K562 (cell line): ENCODE measurements around the gene CLIP4. TPM values are rescaled to one million over a fixed set of nuclear protein-coding genes. Genes with fewer than 3 reads are reported as not detected.

Experiments
- ATAC-seq: fragments of 200-7000 bp; cut with Tn5 transposase; 3 replicates; pipeline ENCODE4 v1.9.1; 2020; ENCODE audit warnings: moderate library complexity
- BruUV-seq: library from RNA; stranded (reverse); fragments of 400-500 nt; replicated peaks from 2 replicates; lab custom pipeline; 2021; lab: Mats Ljungman, UMichigan
- CTCF ChIA-PET: fragments of 300-600 bp; formaldehyde crosslinking; extraction: SDS; loops from one replicate; lab custom pipeline; 2021; ENCODE audit warnings: low intra/inter-chr PET ratio; lab: Yijun Ruan, JAX
- POLR2A ChIA-PET: fragments of 300-600, 350-650 bp; sonication (Branson Sonifier 250); formaldehyde crosslinking; extraction: SDS; loops from one replicate; lab custom pipeline; 2021; ENCODE audit warnings: antibody characterized with exemption, inconsistent platforms; lab: Yijun Ruan, JAX
- DNase-seq, 4 experiments: peaks; one replicate each; pipeline versions ENCODE4 v3.0.0 to v3.0.0-alpha.2; 2011 to 2018; ENCODE audit warnings: low spot score in 3 of 4, mixed read lengths in 3 of 4; ENCODE audit errors: extremely low read depth in 1 of 4
- FAIRE-seq: peaks from 2 replicates; lab custom pipeline; 2011; peaks lifted over from hg19 to GRCh38; lab: Jason Lieb, UNC
- H2AFZ ChIP-seq: 2 replicates; pipeline ENCODE4 v1.6.0; 2011; ENCODE audit warnings: low read depth, low read length, control low read depth, inconsistent platforms
- H3K27ac ChIP-seq: fragments of 200-600 bp; 3 replicates; pipeline ENCODE4 v1.8.0; 2011; ENCODE audit warnings: low read depth, mild to moderate bottlenecking, control low read depth, inconsistent platforms, low read length, moderate library complexity, mixed read lengths; ENCODE audit errors: extremely low read depth
- H3K27me3 ChIP-seq, 2 experiments: fragments of 300-600 bp in 1 of 2; 2 replicates in 1 of 2; 3 replicates in 1 of 2; pipeline versions ENCODE4 v1.6.0 to v1.8.0; 2011; ENCODE audit warnings: inconsistent platforms in 2 of 2, low read length in 2 of 2, mild to moderate bottlenecking in 1 of 2, mixed read lengths in 1 of 2, moderate library complexity in 1 of 2; ENCODE audit not compliant: control insufficient read depth in 2 of 2, insufficient read depth in 2 of 2
- H3K36me3 ChIP-seq: fragments of 300-600 bp; 3 replicates; pipeline ENCODE4 v1.8.0; 2011; ENCODE audit warnings: mild to moderate bottlenecking, low read length, inconsistent platforms; ENCODE audit not compliant: control insufficient read depth, insufficient read depth
- H3K4me1 ChIP-seq, 2 experiments: fragments of 200-600 bp in 1 of 2; replicated peaks in 1 of 2; 2 replicates in 1 of 2; 3 replicates in 1 of 2; pipeline versions ENCODE4 v1.5.1 to v1.8.0; 2011; ENCODE audit warnings: inconsistent platforms in 2 of 2, low read length in 2 of 2, mild to moderate bottlenecking in 1 of 2, mixed read lengths in 1 of 2, moderate library complexity in 1 of 2; ENCODE audit not compliant: control insufficient read depth in 2 of 2, insufficient read depth in 2 of 2
- H3K4me2 ChIP-seq: 2 replicates; pipeline ENCODE4 v1.6.1; 2011; ENCODE audit warnings: low read length, control low read depth, inconsistent platforms, mixed read lengths; ENCODE audit not compliant: insufficient read depth
- H3K4me3 ChIP-seq: fragments of 200-600 bp; sonication (generic), shearing (Covaris generic); 2 replicates; pipeline ENCODE4 v1.5.1; 2016; ENCODE audit warnings: control low read depth, inconsistent platforms
- H3K79me2 ChIP-seq: fragments of 200-600 bp; 3 replicates; pipeline ENCODE4 v1.8.0; 2011; ENCODE audit warnings: low read length, inconsistent platforms; ENCODE audit not compliant: control insufficient read depth, insufficient read depth
- H3K9ac ChIP-seq, 2 experiments: 2 replicates each; pipeline versions ENCODE4 v1.6.0 to v1.6.1; 2011; ENCODE audit warnings: low read depth in 2 of 2, low read length in 2 of 2, control low read depth in 1 of 2, inconsistent platforms in 1 of 2, mild to moderate bottlenecking in 1 of 2, mixed read lengths in 1 of 2; ENCODE audit not compliant: insufficient read depth in 1 of 2
- H3K9me1 ChIP-seq: one replicate; pipeline ENCODE4 v1.6.0; 2011; ENCODE audit warnings: inconsistent platforms, mild to moderate bottlenecking, low read length, moderate library complexity; ENCODE audit not compliant: control insufficient read depth, insufficient read depth
- H3K9me3 ChIP-seq: replicated peaks from 2 replicates; pipeline ENCODE4 v1.5.1; 2011; ENCODE audit warnings: low read depth, low read length, inconsistent platforms; ENCODE audit not compliant: control insufficient read depth, insufficient read depth
- H4K20me1 ChIP-seq: replicated peaks from 2 replicates; pipeline ENCODE4 v1.6.1; 2011; ENCODE audit warnings: low read length, inconsistent platforms, mixed read lengths; ENCODE audit not compliant: control insufficient read depth, insufficient read depth
- CREB1 ChIP-seq, 2 experiments: sonication (generic) in 1 of 2; formaldehyde crosslinking in 1 of 2; IDR thresholded peaks; 2 replicates each; pipeline versions ENCODE4 v1.6.1 to v1.8.0; 2012 to 2022; ENCODE audit warnings: inconsistent platforms in 1 of 2, mild to moderate bottlenecking in 1 of 2, missing genetic modification reagents in 1 of 2, moderate library complexity in 1 of 2
- MCM7 ChIP-seq, 2 experiments: fragments of 450-650 bp; IDR thresholded peaks; 2 replicates each; pipeline ENCODE4 v1.6.1; 2016 to 2018
- PHB2 ChIP-seq: fragments of 450-650 bp; IDR thresholded peaks from 2 replicates; pipeline ENCODE4 v1.6.1; 2017; ENCODE audit warnings: low read depth
- TAF9B ChIP-seq: fragments of 450-650 bp; IDR thresholded peaks from 2 replicates; pipeline ENCODE4 v1.6.1; 2018; ENCODE audit warnings: mild to moderate bottlenecking; ENCODE audit not compliant: partially characterized antibody
- TCFL5 ChIP-seq: fragments of 250-450 bp; sonication (Bioruptor Pico); conservative IDR thresholded peaks from 2 replicates; pipeline ENCODE4 v1.6.1; 2021; ENCODE audit warnings: mild to moderate bottlenecking, moderate library complexity, matching md5 sums
- ZNF764 ChIP-seq: fragments of 250-450 bp; sonication (Bioruptor Pico); IDR thresholded peaks from 2 replicates; pipeline ENCODE4 v1.4.0; 2020; ENCODE audit warnings: low read depth, mild to moderate bottlenecking, moderate library complexity
- WGBS: fragments of 100-300 bp; shearing (Covaris generic); methylation state at CpG from one replicate; pipeline ENCODE4 v1.1.6; 2016; ENCODE audit warnings: low coverage, mixed read lengths; ENCODE audit not compliant: insufficient coverage; ENCODE audit errors: missing lambda C conversion rate; 5-methylcytosine and 5-hydroxymethylcytosine counted together
- in situ Hi-C: fragments of 300-500 bp; cut with MboI; formaldehyde crosslinking; loops from 4 replicates; pipeline ENCODE4 v1.15.0; 2018; ENCODE audit warnings: inconsistent platforms, mixed read lengths
- intact Hi-C: fragments of 100-400 bp; cut with micrococcal nuclease; formaldehyde crosslinking; loops from 2 replicates; pipeline ENCODE4 v1.14.2; 2022
- polyA plus RNA-seq, 8 experiments: library from polyadenylated mRNA; depleted of rRNA in 4 of 8; stranded (reverse) in 5 of 8; unstranded in 3 of 8; fragments of >200 nt; fragmentation: Nextera tagmentation in 2 of 8; fragmentation: Illumina TruSeq in 1 of 8; extraction: Ambion mirVana in 2 of 8; extraction: Trizol in 1 of 8; gene quantifications; 2 replicates each; pipeline versions ENCODE4 v1.2.1 to v1.2.3, GENCODE V29; 2011 to 2014; ENCODE audit warnings: inconsistent platforms in 1 of 8, missing spikeins in 1 of 8
- total RNA-seq, 7 experiments: library from RNA; depleted of rRNA in 6 of 7; stranded (reverse); fragments of >200 nt in 6 of 7; fragmentation: Illumina TruSeq in 2 of 7; extraction: Trizol in 2 of 7; gene quantifications; 2 replicates each; pipeline versions ENCODE4 v1.2.1 to v1.2.3, GENCODE V29; 2011 to 2021; ENCODE audit warnings: low replicate concordance in 1 of 7
- TF ChIP-seq, protein P1 (sequence below): fragments of 450-650 bp; formaldehyde crosslinking; IDR thresholded peaks from 2 replicates; pipeline ENCODE4 v1.4.0; 2020; ENCODE audit warnings: mild to moderate bottlenecking, moderate library complexity
- TF ChIP-seq, protein P2 (sequence below): sonication (generic); formaldehyde crosslinking; IDR thresholded peaks from 2 replicates; pipeline ENCODE4 v1.8.0; 2022; ENCODE audit warnings: mild to moderate bottlenecking, missing genetic modification reagents
- TF ChIP-seq, protein P3 (sequence below): fragments of 450-650 bp; IDR thresholded peaks from 2 replicates; pipeline ENCODE4 v1.6.1; 2017; ENCODE audit warnings: antibody characterized with exemption, mild to moderate bottlenecking

CLIP4 gene
- total and polyA plus RNA-seq, 9 of the 15 experiments (the other 6 are each of a cell fraction or from before 2014, with no cell fraction given), result 0.03 to 0.38 (median 0.13) TPM; not detected in 5

DNA sequence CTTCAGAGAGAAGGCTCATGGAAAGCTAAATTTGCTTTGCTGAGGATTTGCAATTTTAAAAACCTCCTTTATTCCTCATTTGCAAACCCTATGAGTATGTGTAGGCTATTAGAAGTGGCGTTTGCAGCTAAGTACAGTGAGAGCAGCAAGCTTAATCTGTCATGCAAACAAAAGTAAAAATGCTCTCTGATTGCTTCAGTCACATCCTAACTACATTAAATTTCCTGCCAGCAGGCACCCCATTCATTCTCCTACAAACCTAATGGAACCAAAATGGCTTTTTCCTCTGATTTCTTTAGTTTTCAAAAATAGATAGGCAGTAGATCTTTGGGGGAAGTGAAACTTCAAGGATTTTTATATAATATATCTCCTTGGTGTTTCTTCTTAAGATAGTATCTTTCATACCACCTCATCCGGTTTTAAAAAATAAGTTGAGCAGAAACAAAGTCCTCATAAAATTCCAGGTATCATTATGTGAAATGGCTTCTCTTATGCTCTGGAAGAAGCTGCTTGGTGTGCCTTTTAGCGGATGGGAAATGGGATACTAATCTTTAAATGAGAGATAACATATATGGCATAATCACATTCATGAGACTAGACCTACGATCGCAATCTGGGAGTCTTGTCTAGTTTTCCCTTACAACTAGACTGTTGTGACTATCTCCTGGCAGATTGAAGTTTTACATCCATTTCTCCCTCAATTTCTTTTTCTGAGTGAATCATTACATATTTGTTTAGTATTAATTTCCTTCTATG is 49.1 kb downstream of the CLIP4 start:
- no peak overlapping the region for H3K4me3 ChIP-seq
- no peaks in the 10 kb centered on the region for H3K79me2 ChIP-seq
- DNase-seq (no peak), FAIRE-seq (no peak), ATAC-seq (no peak)
- no peak overlapping the region for H3K27ac ChIP-seq
- H3K36me3 ChIP-seq, result no peaks in the 10 kb centered on the region
- intact Hi-C loops (no loop called here), in situ Hi-C loops (no loop called here)
- TF ChIP-seq TAF9B (no peak), ZNF764 (CRISPR knock-in tag) (no peak), PHB2 (no peak), CREB1 (IDR thresholded peaks at IDR 0.05) (no peak), CREB1 (CRISPR knock-in tag; IDR thresholded peaks at IDR 0.05) (no peak), TCFL5 (CRISPR knock-in tag) (no peak), MCM7 (IDR thresholded peaks at IDR 0.05) (no peak)
- TF ChIP-seq, protein P1, sequence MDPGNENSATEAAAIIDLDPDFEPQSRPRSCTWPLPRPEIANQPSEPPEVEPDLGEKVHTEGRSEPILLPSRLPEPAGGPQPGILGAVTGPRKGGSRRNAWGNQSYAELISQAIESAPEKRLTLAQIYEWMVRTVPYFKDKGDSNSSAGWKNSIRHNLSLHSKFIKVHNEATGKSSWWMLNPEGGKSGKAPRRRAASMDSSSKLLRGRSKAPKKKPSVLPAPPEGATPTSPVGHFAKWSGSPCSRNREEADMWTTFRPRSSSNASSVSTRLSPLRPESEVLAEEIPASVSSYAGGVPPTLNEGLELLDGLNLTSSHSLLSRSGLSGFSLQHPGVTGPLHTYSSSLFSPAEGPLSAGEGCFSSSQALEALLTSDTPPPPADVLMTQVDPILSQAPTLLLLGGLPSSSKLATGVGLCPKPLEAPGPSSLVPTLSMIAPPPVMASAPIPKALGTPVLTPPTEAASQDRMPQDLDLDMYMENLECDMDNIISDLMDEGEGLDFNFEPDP (CRISPR knock-in tag), result no peak
- TF ChIP-seq, protein P2, sequence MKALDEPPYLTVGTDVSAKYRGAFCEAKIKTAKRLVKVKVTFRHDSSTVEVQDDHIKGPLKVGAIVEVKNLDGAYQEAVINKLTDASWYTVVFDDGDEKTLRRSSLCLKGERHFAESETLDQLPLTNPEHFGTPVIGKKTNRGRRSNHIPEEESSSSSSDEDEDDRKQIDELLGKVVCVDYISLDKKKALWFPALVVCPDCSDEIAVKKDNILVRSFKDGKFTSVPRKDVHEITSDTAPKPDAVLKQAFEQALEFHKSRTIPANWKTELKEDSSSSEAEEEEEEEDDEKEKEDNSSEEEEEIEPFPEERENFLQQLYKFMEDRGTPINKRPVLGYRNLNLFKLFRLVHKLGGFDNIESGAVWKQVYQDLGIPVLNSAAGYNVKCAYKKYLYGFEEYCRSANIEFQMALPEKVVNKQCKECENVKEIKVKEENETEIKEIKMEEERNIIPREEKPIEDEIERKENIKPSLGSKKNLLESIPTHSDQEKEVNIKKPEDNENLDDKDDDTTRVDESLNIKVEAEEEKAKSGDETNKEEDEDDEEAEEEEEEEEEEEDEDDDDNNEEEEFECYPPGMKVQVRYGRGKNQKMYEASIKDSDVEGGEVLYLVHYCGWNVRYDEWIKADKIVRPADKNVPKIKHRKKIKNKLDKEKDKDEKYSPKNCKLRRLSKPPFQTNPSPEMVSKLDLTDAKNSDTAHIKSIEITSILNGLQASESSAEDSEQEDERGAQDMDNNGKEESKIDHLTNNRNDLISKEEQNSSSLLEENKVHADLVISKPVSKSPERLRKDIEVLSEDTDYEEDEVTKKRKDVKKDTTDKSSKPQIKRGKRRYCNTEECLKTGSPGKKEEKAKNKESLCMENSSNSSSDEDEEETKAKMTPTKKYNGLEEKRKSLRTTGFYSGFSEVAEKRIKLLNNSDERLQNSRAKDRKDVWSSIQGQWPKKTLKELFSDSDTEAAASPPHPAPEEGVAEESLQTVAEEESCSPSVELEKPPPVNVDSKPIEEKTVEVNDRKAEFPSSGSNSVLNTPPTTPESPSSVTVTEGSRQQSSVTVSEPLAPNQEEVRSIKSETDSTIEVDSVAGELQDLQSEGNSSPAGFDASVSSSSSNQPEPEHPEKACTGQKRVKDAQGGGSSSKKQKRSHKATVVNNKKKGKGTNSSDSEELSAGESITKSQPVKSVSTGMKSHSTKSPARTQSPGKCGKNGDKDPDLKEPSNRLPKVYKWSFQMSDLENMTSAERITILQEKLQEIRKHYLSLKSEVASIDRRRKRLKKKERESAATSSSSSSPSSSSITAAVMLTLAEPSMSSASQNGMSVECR (CRISPR knock-in tag), result no peak
- TF ChIP-seq, protein P3, sequence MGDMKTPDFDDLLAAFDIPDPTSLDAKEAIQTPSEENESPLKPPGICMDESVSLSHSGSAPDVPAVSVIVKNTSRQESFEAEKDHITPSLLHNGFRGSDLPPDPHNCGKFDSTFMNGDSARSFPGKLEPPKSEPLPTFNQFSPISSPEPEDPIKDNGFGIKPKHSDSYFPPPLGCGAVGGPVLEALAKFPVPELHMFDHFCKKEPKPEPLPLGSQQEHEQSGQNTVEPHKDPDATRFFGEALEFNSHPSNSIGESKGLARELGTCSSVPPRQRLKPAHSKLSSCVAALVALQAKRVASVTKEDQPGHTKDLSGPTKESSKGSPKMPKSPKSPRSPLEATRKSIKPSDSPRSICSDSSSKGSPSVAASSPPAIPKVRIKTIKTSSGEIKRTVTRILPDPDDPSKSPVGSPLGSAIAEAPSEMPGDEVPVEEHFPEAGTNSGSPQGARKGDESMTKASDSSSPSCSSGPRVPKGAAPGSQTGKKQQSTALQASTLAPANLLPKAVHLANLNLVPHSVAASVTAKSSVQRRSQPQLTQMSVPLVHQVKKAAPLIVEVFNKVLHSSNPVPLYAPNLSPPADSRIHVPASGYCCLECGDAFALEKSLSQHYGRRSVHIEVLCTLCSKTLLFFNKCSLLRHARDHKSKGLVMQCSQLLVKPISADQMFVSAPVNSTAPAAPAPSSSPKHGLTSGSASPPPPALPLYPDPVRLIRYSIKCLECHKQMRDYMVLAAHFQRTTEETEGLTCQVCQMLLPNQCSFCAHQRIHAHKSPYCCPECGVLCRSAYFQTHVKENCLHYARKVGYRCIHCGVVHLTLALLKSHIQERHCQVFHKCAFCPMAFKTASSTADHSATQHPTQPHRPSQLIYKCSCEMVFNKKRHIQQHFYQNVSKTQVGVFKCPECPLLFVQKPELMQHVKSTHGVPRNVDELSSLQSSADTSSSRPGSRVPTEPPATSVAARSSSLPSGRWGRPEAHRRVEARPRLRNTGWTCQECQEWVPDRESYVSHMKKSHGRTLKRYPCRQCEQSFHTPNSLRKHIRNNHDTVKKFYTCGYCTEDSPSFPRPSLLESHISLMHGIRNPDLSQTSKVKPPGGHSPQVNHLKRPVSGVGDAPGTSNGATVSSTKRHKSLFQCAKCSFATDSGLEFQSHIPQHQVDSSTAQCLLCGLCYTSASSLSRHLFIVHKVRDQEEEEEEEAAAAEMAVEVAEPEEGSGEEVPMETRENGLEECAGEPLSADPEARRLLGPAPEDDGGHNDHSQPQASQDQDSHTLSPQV, result no peak
- ChIA-PET CTCF (no interaction called here), POLR2A (interaction anchor here (0.6 to 1.7 kb wide), 2 partner anchors 12 to 148 kb away, joined by 5 to 6 read pairs; no protein-coding TSS in a partner anchor)
- H3K9me3 ChIP-seq, result no peaks in the 10 kb centered on the region
- H2AFZ ChIP-seq, result no peak overlapping the region
- H3K4me1 ChIP-seq, result no peaks in the 10 kb centered on the region; a peak in 1 of 5 replicates
- no peaks in the 10 kb centered on the region for H3K9me1 ChIP-seq
- no peaks in the 10 kb centered on the region for H4K20me1 ChIP-seq
- H3K27me3 ChIP-seq, result peaks cover 0 to 2% of the 10 kb centered on the region in 2 experiments; a peak in 1 of 5 replicates
- BruUV-seq, result no TSS peak
- 0% methylated on average over 5 of the region's 5 CpGs for WGBS
- no peak overlapping the region for H3K4me2 ChIP-seq
- H3K9ac ChIP-seq, result no peak overlapping the region
